ELF-1 (cell line): ENCODE results near the gene P2RY12.

Experiments
- DNase-seq: peaks from one replicate; pipeline ENCODE4 v3.0.0-alpha.2; 2016; ENCODE audit warnings: low read depth, low spot score

The P2RY12 gene

DNA sequence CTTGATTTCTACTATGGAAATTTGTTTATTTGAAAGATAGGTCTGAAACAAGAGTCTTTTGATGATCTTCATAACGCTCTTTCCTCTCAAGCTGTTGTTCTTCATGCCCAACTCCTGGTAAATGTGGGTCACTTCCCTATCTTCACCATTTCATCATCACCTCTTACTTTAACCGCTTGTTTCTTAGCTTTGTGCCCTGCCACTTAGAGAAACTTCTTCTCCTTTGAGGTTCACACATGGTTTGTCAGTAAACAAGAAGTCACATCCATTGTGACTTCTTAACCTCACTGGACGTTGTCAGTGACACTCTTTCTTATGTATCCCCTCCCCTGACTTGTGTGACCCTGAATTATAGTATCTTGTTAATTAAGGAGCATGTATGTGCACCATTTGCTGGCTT, 38.3 kb downstream of the P2RY12 start:
- no peak for DNase-seq

DNA sequence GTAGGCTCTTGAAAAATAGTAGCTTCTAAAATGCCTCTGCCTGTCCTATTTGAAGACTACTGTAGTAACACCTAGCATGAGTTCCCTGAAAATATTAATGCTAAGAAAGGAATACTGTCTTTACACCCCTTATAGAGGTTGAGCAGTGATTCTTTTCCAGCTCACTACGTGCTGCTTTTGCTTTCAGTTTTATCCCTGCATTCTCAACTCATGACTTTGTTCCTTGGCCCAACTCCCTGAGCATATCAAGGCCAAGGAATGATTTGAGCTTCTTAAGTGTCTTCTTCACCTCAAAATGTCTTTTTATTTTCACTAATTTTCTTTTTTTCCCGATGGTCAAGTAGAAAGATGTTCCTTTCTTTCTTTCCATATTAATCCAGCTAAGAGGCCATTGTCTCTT, 38.7 kb downstream of the P2RY12 start:
- no peak for DNase-seq

DNA sequence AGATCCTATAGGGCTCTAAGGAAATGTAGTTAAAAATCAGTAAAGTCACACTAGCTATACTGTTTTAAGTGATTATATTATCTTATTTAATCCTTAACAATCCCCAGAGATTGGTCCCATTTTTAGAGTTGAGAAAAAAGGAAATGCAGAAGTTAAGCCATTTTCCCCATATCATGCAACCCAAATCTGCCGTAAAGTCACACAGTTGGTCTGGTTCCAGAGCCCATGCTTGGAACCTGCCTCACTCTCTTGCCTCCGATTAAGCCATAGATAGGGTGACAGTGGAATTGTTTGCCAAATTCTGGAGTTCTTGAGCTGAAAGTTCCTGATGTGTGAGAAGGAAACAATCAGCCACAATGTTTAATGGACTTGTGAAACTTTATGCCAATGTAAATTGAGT, 52.9 kb downstream of the P2RY12 start:
- DNase-seq = no peak

DNA sequence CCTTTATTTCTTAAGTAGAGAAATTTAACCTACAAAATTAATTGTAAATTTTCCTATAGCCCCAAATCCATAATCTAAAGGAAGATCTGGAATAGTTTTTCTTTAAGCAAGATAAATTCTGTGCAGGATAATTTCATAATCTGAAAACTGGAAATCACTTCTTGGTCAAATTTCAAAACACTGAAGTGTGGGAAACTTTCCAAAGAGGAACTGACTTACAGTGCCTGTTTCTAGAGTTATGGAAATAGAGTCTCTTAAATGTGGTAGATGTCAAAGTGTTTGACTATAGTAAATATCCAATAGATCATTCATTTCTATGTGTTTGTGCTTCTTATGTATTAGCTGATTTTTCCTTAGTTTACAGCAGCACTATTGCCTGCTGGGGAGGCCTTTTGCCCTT, 53.7 kb downstream of the P2RY12 start:
- DNase-seq = no peak

DNA sequence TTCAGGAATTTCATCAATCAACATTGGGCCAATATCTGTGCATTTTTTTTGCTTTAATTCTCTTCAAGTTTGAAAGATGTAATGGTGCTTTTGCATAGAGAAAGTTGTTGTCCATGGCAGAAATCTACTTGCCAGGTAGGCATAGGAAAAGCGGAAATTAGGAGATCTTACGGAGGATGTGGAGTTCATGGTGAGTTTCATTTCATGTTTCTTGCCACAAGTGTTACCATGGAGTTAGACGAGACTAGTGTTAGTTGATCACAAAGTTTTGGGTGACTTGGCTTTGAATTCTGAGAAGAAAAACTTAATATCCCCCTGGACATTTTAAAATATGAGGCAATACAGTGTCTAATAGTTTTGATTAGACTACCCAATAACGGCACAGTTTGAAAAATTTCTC, 54.2 kb downstream of the P2RY12 start:
- no peak for DNase-seq

DNA sequence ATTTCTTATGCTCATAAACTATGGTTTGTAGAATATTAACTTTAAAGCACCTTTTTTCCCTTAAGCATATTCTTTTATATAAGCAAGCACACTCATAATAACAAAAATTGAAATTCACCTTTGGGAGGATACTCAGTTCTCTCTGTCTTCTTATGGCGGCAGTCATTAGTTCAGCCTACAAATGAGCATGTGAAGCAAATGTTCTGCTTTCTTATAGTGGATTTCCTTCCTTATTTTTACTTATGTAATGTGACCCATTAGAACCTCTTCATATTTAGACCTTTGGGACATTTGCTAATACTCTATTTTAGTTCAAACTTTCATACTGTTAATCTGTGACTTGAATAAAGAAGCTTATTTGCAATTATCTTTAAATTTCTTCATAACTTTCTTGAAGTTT, 55.2 kb downstream of the P2RY12 start, which contains the start of gene P2RY13:
Gene P2RY13 (minus strand): TSS at position 187 of the 400 bp plus-strand sequence. CDS start 21 bp downstream, at position 166.
- DNase-seq = no peak

DNA sequence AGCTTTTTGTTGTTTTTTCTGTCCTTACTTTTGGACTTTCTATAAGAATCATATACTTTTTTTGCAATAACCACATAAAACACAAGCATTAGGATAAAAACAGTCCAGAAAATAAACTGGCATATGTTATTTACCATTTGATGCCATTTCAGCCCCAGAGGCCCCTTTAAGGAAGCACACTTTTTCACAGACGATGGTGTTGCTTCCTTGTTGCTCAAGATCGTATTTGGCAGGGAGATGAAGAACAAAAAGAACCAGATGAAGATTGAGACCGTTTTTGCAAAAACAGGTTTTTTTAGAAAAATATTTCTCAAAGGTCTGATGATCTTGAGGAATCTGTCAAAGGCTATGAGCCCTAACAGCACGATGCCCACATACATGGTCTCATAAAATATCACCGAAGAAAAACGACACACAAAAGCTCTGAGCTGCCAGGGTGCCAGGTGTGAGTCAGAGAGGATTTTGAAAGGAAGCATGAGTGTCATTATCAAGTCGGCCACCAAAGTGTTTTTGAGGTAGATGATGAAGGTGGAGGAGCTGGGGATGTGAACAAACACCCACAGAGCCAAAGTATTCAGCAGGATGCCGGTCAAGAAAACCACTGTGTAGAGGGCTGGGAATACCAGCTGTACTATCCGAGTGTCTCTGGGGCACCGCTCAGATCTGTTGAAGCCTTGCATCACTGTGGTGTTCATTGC, 56.1 kb downstream of the P2RY12 start:
- DNase-seq = no peak

DNA sequence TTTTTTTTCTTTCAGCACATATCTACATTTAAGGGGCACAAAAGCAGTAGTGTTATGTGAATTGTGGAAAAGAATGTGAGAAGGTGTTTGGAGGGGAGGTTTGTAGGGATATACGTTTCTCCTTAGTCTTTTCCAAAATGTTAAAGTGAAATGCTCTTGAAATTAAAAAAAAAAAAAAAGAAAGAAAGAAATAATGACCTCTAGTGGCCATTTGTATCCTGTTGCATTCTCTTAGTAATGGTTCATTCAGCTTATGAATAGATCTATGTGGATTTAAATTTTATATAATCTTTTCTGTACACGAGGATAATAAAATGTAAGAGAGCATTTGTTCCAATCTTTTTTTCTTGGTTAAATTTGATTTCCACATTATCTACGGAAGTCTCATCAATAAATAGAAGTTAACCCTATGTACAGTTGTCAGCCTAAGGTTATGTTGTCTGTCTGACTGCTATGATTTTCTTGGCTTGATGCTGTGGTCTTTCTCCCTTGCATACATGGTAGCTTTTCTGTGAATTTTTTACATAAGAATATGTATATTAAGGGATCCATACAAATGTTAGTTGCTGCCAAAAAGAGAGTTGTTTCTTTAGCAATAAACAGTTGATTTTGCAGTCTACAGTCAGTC, 56.9 kb downstream of the P2RY12 start:
- no peak for DNase-seq

DNA sequence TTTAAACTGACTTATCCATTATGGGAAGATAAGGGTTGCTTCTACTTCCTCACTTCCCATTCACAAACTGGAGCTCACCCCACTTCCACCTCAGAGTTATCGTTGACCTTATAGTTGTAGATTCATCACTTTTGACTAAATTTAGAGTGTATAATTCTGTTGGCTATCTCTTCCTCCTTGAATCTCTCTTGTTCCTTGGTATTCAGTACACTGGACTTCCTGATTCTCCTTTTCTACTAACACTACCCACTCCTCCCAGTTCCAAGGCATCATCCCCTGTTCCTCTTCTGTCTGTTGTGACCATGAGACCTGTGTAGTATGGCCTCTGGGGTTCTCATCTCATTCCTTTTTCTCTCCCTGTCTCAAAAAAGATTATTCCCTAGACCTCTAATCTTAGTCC, 62.0 kb downstream of the P2RY12 start:
- no peak for DNase-seq

DNA sequence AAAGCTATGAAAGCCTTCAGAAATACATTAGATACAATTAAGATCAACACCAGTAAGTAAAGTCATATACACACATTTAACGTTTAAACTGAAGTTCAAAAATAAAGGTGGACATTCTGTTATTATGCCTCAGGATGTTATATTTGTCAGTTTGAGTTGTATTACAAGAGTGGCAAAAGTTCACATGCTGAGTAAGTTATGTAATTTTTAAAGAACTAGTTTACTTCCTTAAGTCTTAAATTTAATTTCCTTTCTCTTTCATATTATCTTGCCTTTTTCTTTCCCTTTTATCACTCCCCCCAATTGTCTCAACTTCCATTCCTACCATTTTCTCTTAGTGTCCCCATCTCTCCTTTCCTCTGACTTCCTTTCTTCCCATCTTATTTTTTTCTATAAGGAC, 63.0 kb downstream of the P2RY12 start:
- no peak for DNase-seq

DNA sequence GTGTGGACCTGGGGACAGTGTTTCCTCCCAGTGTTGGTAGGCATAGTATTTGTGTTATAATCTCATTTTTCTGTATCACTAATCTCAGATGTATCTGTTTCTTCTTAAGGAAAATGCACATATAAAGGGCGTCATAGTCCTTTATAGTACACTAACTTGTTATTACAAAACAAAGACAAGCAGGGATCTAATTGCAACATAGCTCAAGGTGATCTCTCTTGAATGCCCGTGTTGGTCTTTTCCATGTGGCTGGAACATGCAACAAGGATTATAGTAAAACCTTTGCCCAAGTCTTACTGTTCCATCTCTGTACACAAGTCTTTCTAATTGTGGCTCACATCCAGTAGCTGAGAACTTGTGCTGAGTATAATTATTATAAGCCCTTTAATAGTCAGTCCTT, 64.4 kb downstream of the P2RY12 start:
- no peak for DNase-seq

DNA sequence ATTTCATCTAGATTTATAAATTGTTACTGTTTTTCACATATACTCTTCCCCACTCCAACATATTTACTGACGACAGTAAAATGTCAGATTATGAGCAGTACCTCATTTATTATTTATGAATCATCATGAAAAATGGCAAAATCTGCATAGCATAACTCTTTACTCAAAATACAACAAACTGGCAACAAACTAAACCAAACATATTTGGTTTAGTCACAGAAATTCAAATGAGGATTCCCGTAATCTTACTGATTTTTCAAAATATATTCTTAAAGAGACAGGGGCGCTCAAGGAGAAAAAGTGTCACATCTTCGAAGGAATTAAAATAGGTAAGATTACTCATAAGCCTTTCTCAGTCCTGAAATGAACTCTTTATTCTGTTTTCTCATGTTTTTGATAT, 64.9 kb downstream of the P2RY12 start:
- no peak for DNase-seq

DNA sequence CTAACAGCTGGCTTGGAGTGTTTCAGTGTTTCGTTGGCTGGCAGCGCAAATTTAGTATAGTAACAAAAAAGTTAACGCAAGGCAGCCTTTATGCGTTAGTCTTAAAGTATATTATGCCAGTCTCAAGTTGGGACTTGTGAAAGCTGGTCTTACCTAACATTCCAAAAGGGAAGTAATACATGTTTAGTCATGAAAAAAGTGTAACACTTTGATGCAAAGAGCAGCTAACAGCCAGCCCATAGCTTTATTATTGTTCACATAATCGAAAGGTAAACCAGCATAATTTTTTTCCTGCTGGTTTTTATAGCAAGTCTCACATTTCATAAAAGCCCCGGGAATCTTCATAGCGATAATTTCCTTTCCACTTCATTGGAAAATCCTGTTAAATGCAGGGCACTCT, 65.6 kb downstream of the P2RY12 start:
- no peak for DNase-seq

DNA sequence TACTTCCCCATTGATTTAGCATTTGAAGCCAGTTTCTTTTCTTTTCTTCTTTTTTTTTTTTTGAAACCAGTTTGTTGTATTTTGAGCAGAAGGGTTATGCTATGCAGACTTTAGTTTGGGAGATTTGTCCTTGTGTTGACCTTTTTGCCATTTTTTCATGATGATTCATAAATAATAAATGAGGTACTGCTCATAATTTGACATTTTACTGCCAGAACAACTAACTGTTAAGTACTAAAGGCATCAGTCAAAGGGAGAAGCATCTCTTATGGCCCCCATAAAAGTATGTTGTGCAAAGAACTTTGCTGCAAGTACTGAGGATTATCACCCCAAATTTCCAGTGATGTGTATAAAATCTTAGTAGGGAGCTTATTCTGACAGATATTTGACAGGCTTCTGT, 66.2 kb downstream of the P2RY12 start:
- no peak for DNase-seq

DNA sequence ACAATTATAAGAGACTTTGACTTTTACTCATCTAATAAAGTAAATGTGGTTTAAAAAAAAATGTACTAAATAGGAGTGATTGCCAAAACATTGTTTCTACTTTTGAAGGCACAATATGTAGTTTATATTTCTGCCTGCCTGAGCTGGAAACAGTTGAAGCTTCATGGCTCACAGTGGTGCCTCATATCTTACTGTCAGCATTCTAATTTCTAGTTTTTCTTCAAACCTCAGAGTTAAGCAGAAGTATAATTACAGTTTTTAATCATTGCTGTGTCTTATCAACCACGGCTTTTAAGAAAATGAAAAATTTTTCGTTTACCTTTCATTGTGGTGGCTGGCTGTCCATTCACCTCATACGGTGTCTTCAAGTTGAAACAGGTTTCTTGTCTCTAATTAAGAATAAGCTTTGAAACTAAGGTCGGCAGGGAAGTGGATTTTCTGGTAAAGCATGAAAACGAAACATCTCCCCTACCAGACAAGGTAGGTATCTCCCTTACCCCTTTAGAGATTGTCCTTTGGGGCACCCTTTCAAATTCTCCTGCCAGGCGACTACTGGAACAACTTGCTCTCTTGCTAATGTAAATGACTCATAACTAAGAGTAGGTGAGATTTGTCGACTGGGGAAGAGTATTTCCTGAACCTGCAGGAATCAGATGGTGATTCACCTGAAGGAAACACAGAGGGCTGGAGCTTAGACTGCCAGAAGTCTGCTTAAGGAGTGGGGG, 68.1 kb downstream of the P2RY12 start, which contains the start of gene GPR87:
Gene GPR87 (minus strand): TSS at position 554 of the 725 bp plus-strand sequence. CDS start 16,720 bp downstream, outside the sequence.
- peak; percentile 40 for DNase-seq

DNA sequence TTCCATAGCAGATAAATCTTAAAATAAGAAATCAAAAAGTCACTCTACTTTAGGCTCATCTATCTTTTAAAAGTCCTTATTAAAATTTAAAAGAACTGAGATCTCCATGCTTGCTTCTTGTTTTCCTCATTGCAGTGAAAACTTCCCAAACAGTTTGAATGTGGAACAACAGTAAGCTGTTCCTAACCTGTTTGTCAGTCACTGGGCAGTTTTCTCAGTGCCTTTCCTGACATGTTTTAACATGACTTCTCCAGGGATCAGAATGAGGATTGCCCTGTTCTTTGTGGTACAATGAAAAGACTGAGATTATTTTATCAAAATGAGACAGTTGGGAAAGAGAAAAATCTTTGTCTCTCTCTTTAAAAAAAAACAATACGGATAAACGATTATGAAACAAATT, 68.7 kb downstream of the P2RY12 start:
- DNase-seq = no peak

DNA sequence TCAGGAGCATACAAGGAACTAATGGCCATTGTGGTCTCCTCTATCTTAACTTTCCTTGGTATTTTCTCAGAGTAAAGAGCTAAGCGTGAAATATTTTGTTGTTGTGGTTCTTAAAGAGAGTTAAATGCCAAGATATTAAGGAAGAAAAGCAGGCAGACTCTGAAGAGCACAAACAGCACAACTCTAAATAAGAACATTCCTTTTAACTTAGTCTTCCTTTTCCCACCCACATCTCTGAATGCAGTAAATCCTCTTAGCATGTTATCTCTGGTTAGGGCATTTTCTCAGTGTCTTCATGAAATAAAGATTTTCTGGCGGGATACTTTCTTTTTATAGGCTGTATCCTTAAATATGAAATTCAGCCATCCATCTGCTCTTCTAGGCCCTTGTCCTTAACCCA, 69.4 kb downstream of the P2RY12 start:
- DNase-seq = no peak

DNA sequence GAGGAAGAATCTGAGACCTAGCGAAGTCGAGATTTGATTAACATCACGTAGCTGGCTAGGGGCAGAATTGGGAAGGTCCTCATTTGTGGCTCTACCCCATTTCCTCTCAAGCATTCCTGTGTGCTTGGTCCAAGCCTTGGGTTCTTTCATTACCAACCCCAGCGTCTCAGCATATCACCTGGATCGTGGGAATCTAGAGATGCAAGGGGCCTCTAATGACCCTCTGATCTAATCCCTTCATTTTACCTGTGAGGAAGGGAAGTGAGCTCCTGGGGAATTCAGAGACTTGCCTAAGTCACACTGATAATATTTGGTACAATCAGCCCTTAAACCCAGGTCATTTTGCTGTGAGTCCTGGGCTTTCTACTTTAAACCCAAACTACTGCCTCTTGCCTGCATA, 70.0 kb downstream of the P2RY12 start:
- no peak for DNase-seq

DNA sequence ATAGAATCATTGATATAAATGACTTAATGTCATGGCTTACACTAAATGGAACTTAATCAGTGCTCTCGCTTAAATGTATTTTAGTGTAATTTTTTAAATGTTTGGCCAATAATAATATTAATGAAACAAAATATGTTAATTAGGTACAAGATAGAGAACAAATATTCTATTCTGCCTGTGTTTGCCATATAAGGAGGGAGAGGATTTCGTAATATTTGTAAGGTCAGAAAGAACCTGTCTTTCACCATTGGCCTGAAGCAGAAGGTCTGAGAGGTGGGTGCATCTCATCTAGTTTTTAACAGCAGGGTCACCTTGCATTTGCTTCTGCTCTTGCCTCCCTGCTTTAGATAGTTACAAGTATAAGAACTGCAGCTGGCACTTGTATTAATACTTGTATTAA, 70.4 kb downstream of the P2RY12 start:
- no peak for DNase-seq

DNA sequence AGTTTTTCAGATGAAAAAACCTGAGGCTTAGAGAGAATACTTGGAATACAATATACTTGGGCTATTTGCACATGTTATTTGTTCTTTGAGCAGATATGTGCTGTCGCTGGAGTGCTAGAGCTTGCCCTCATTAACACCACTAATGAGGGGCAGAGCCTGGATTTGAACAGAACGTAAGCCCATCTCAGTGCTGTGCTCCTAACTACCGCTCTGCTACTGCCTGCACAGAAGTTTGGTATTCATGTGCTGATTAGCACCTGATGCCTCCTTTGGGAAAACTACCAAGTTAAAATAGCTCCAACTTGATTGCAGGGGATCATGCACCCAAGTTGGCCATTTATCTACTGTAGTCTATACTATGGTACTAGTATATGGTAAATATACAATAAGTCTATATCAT, 71.6 kb downstream of the P2RY12 start:
- DNase-seq = no peak

DNA sequence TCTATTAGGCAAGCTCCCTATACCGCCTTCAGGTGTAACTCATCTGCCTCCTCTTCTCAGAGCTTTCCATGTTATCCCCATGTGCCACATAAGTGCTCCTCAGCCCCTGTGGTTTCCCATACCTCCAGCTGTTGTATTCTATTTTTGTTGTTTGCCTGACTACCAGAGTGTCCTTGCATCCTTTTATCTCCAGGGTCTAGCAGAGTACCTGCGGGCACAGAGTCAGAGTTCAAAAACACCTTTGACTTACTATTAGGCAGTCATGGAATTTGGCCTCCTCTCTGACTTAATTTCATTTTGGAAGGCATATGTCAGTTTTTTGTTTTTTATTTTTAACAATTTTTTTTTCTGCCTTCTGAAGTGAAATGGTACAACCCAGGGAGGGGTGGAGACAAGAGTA, 75.0 kb downstream of the P2RY12 start:
- DNase-seq = no peak

DNA sequence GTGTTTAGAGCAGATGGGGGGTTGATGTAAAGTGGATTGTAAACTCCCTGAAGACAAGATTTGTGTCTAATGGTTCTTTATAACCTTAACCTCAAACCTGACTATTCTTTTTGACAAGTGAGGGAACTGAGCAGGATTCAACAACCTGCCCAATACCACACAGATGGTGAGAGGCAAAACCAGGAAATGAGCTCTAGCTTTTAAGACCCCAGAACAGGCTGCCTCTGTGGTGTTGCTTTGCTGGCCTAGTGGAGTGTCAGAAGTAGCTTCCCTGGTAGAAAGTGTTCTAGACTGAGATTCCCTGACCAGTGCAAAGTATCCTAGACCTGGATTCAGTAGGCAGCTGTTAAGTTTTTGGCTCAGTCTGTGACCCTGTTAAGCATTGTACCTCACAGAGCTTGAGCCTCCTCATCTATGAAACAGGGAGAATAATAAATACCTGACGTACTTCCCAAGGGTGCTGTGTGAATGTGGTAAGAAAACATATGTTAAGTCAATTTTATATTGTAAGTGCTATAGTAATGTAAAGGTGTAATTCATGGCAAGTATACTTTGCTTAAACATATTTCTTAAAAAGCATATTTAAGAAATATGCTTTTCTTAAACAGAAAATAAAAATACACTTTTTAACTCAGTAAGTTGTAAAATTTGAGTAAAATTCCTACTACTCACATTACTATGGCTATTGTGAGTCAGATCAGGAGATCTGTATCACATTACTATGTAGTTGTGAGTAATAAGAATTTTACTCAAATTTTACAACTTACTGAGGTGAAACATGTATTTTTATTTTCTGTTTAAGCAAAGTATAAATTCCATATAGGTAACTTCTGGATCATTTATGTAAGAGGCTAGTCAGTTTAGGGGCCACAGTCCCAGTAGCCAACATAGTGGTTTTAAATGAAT, 76.7 kb downstream of the P2RY12 start:
- no peak for DNase-seq
